IMR-90 (cell line): Measurements from ENCODE around the gene ESF1.

Experiments
- CHD1 ChIP-seq: IDR thresholded peaks from 2 replicates; pipeline ENCODE4 v1.6.1; 2012; ENCODE audit warnings: low read depth, low read length, improper control_type of control experiment
- MAZ ChIP-seq: IDR thresholded peaks from 2 replicates; pipeline ENCODE4 v1.6.1; 2012; ENCODE audit warnings: low read depth, mild to moderate bottlenecking, low read length, improper control_type of control experiment, moderate library complexity, borderline replicate concordance
- POLR2A ChIP-seq: IDR thresholded peaks from 2 replicates; pipeline ENCODE4 v1.6.1; 2012; ENCODE audit warnings: mild to moderate bottlenecking, low read depth, low read length
- RCOR1 ChIP-seq: IDR thresholded peaks from 2 replicates; pipeline ENCODE4 v1.6.1; 2012; ENCODE audit warnings: mild to moderate bottlenecking, low read length, improper control_type of control experiment; ENCODE audit not compliant: insufficient replicate concordance
- RFX5 ChIP-seq: IDR thresholded peaks from 2 replicates; pipeline ENCODE4 v1.8.0; 2012; ENCODE audit warnings: low read depth, mild to moderate bottlenecking, low read length, moderate library complexity
- TF ChIP-seq, protein P1 (sequence below): conservative IDR thresholded peaks from 2 replicates; pipeline ENCODE4 v1.5.1; 2012; ENCODE audit warnings: mild to moderate bottlenecking, low read depth, low read length, improper control_type of control experiment

DNA sequence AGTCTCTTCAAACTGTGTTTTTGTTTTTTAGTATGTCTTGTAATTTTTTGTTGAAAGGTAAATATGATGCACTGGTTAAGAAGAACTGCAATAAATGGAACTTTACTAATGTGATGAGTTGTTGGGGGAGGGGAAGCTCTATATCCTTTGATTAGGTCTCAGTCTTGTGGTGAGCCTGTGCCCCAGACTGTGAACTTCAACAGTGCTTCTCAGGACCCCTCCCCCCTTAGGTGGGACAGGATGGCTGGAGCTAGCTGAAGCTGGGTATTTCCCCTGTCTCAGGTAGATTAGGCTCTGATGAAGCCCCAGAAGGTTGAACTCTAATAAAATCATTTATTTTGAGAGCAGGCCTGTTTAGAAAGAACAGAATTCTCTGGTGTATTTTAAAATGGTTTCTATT, 114.6 kb downstream of the ESF1 start:
- TF ChIP-seq POLR2A (no peak), MAZ (no peak), RCOR1 (no peak), CHD1 (no peak), RFX5 (no peak)
- TF ChIP-seq, protein P1, sequence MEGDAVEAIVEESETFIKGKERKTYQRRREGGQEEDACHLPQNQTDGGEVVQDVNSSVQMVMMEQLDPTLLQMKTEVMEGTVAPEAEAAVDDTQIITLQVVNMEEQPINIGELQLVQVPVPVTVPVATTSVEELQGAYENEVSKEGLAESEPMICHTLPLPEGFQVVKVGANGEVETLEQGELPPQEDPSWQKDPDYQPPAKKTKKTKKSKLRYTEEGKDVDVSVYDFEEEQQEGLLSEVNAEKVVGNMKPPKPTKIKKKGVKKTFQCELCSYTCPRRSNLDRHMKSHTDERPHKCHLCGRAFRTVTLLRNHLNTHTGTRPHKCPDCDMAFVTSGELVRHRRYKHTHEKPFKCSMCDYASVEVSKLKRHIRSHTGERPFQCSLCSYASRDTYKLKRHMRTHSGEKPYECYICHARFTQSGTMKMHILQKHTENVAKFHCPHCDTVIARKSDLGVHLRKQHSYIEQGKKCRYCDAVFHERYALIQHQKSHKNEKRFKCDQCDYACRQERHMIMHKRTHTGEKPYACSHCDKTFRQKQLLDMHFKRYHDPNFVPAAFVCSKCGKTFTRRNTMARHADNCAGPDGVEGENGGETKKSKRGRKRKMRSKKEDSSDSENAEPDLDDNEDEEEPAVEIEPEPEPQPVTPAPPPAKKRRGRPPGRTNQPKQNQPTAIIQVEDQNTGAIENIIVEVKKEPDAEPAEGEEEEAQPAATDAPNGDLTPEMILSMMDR: no peak
